Osteocyte (in vitro differentiated cells): ENCODE data around the gene SLC35F3. TPM values are rescaled to one million over a fixed set of nuclear protein-coding genes. Genes with fewer than 3 reads are reported as not detected.

Source experiments
- DNase-seq: peaks from one replicate; pipeline ENCODE4 v3.0.0; 2021; ENCODE audit warnings: mixed read lengths; ENCODE audit not compliant: unreplicated experiment; ENCODE audit errors: extremely low spot score
- H3K27ac Mint-ChIP-seq: one replicate; pipeline ENCODE4 v1.8.0; 2021; ENCODE audit warnings: mild to moderate bottlenecking, mixed read lengths; ENCODE audit not compliant: unreplicated experiment
- H3K27me3 Mint-ChIP-seq: one replicate; pipeline ENCODE4 v1.8.0; 2021; ENCODE audit warnings: mixed read lengths; ENCODE audit not compliant: unreplicated experiment
- H3K36me3 Mint-ChIP-seq: one replicate; pipeline ENCODE4 v1.8.0; 2021; ENCODE audit warnings: mixed read lengths; ENCODE audit not compliant: unreplicated experiment
- H3K4me1 Mint-ChIP-seq: one replicate; pipeline ENCODE4 v1.8.0; 2021; ENCODE audit warnings: mixed read lengths; ENCODE audit not compliant: unreplicated experiment
- H3K4me3 Mint-ChIP-seq: one replicate; pipeline ENCODE4 v1.8.0; 2021; ENCODE audit warnings: mild to moderate bottlenecking, moderate library complexity, mixed read lengths; ENCODE audit not compliant: unreplicated experiment
- H3K9me3 Mint-ChIP-seq: one replicate; pipeline ENCODE4 v1.8.0; 2021; ENCODE audit warnings: mixed read lengths; ENCODE audit not compliant: unreplicated experiment
- total RNA-seq: library from RNA; stranded (reverse); gene quantifications from 2 replicates; pipeline ENCODE4 v1.2.1, GENCODE V29; 2021
- TF ChIP-seq, protein P1 (sequence below): fragments of 200-600 bp; sonication (generic); IDR thresholded peaks from 2 replicates; pipeline ENCODE4 v1.5.0; 2021; ENCODE audit warnings: antibody characterized with exemption, mild to moderate bottlenecking, moderate library complexity

SLC35F3 gene
- total RNA-seq, 1 donor from 2014 or later: not detected

- DNase-seq: no peak
- no peaks in the 10 kb centered on the region for H3K36me3 Mint-ChIP-seq
- no peaks in the 10 kb centered on the region for H3K4me1 Mint-ChIP-seq
- TF ChIP-seq, protein P1, sequence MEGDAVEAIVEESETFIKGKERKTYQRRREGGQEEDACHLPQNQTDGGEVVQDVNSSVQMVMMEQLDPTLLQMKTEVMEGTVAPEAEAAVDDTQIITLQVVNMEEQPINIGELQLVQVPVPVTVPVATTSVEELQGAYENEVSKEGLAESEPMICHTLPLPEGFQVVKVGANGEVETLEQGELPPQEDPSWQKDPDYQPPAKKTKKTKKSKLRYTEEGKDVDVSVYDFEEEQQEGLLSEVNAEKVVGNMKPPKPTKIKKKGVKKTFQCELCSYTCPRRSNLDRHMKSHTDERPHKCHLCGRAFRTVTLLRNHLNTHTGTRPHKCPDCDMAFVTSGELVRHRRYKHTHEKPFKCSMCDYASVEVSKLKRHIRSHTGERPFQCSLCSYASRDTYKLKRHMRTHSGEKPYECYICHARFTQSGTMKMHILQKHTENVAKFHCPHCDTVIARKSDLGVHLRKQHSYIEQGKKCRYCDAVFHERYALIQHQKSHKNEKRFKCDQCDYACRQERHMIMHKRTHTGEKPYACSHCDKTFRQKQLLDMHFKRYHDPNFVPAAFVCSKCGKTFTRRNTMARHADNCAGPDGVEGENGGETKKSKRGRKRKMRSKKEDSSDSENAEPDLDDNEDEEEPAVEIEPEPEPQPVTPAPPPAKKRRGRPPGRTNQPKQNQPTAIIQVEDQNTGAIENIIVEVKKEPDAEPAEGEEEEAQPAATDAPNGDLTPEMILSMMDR: no peak
- no peaks in the 10 kb centered on the region for H3K27me3 Mint-ChIP-seq
- H3K27ac Mint-ChIP-seq: no peak overlapping the region
- no peaks in the 10 kb centered on the region for H3K9me3 Mint-ChIP-seq
- no peak overlapping the region for H3K4me3 Mint-ChIP-seq
Observed at GRCh38 chr1:234281826-234282489, 377.5 kb downstream of the SLC35F3 start.

DNA sequence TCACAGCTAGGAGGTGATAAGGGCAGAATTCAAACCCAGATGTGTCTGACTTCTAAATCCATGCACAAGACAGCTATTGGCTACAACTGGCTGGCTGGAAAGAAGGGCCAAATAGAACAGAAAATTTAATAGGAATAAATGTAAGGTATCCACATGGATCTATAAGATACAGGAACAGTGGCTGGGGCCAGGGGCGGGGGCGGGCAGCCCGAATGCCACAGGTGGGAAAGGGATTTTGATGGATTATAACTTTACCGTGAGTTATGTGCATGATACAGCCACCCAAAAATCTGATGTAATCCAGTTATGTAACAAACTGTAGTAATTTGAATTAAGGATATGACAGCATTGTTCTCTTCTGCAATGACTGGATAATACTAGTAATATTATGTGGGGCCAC, 381.7 kb downstream of the SLC35F3 start:
- no peaks in the 10 kb centered on the region for H3K4me1 Mint-ChIP-seq
- no peaks in the 10 kb centered on the region for H3K27me3 Mint-ChIP-seq
- no peak overlapping the region for H3K27ac Mint-ChIP-seq
- no peak overlapping the region for H3K4me3 Mint-ChIP-seq
- DNase-seq: no peak
- TF ChIP-seq, protein P1: no peak
- peaks cover 14% of the 10 kb centered on the region for H3K9me3 Mint-ChIP-seq
- no peaks in the 10 kb centered on the region for H3K36me3 Mint-ChIP-seq

- no peaks in the 10 kb centered on the region for H3K4me1 Mint-ChIP-seq
- no peaks in the 10 kb centered on the region for H3K36me3 Mint-ChIP-seq
- no peak for DNase-seq
- no peak overlapping the region for H3K4me3 Mint-ChIP-seq
- no peak overlapping the region for H3K27ac Mint-ChIP-seq
- TF ChIP-seq, protein P1: no peak
- H3K27me3 Mint-ChIP-seq: no peaks in the 10 kb centered on the region
- peaks cover 15% of the 10 kb centered on the region for H3K9me3 Mint-ChIP-seq
Observed at GRCh38 chr1:234288946-234289345, 384.5 kb downstream of the SLC35F3 start.

- TF ChIP-seq, protein P1: no peak
- H3K4me3 Mint-ChIP-seq: no peak overlapping the region
Observed at GRCh38 chr1:234289538-234290305, 385.2 kb downstream of the SLC35F3 start.

DNA sequence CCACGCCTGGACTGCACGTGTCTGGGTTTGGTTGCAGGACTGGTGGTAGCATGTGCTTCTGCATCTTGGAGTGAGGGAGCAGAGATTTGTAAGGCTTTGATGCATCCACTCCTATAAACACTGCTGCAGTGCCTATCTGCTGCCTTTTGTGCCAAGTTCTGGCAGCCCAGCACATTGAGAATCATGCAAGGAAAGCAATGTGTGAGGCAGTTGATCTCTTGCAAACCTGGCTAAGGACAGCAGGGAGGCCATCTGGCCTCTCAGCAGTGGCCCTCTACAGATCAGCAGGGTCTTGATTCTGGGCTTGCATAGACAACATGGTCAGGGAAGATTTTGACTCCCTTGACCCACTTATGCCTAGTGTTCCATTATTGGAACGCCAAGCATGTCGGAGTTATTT, 387.5 kb downstream of the SLC35F3 start:
- Mint-ChIP-seq H3K27me3 (no peaks in the 10 kb centered on the region), H3K4me3 (no peak overlapping the region), H3K9me3 (peaks cover 15% of the 10 kb centered on the region), H3K4me1 (no peaks in the 10 kb centered on the region), H3K36me3 (no peaks in the 10 kb centered on the region), H3K27ac (no peak overlapping the region)
- TF ChIP-seq, protein P1: no peak
- no peak for DNase-seq

More at GRCh38 chr1:234289538-234290305, 385.2 kb downstream of the SLC35F3 start:
- DNase-seq: no peak
- Mint-ChIP-seq H3K27ac (no peak overlapping the region), H3K4me1 (no peaks in the 10 kb centered on the region), H3K36me3 (no peaks in the 10 kb centered on the region), H3K9me3 (peaks cover 15% of the 10 kb centered on the region), H3K27me3 (no peaks in the 10 kb centered on the region)
